ENCODE data around the gene TSHR. TPM values are rescaled to one million over a fixed set of nuclear protein-coding genes. Genes with fewer than 3 reads are reported as not detected.
A peak's percentile ranks its signal among the peaks of the same experiment; 100 is the strongest.

Gene TSHR
- total and polyA plus RNA-seq, 2 of the 4 experiments (the other 2 are of a cell fraction) = not detected

DNA sequence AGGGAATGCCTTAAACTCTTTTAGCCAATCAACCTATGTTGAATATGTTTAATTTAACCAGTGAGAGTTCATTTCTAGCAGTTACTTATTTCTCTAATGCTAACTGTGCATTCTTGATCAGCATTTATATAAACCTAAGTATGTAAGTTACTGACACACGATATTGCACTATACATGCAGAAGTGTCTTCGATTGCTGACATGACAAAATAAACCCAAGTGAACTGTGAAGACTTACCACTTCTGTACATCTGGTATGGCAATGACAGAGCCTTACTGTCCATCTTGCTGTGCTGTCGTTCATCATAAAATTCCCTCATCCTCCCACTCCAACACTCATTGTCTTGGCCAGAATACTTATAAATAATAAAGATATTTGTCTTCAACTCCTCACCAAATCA, 131.8 kb downstream of the TSHR start:
- Histone ChIP-seq H2AFZ (replicated peaks; ENCODE audit: low read length, poor library complexity) (no peak overlapping the region), H3K9ac (ENCODE audit: low read depth, low read length) (no peak overlapping the region), H3K79me1 (ENCODE audit: low read depth in 1 of 2, low read length in 2 of 2) (no peaks in the 10 kb centered on the region), H3K4me1 (ENCODE audit: control insufficient read depth, insufficient read depth, low read length) (no peaks in the 10 kb centered on the region), H3K14ac (replicated peaks; ENCODE audit: low read depth, low read length) (no peak overlapping the region), H3K56ac (ENCODE audit: extremely low read depth, insufficient read depth, low read length) (no peak overlapping the region), H2AK9ac (replicated peaks; ENCODE audit: low read depth, low read length, poor library complexity) (no peak overlapping the region), H2BK5ac (ENCODE audit: low read depth, low read length, poor library complexity, severe bottlenecking) (no peak overlapping the region), H3K18ac (ENCODE audit: low read depth, low read length) (no peak overlapping the region), H3K4me2 (ENCODE audit: low read depth, low read length) (no peak overlapping the region), H3K36me3 (ENCODE audit: control insufficient read depth, insufficient read depth, low read length) (no peaks in the 10 kb centered on the region), H3K9me1 (ENCODE audit: insufficient read depth, low read length) (no peaks in the 10 kb centered on the region), H3K9me3 (ENCODE audit: control insufficient read depth, insufficient read depth, low read length) (no peaks in the 10 kb centered on the region), H4K91ac (ENCODE audit: insufficient read depth, low read depth, low read length) (no peak overlapping the region), H2BK20ac (ENCODE audit: low read depth, low read length) (no peak overlapping the region), H4K5ac (ENCODE audit: low read depth, low read length) (no peak overlapping the region), H3K27ac (ENCODE audit: insufficient read depth, low read length) (no peak overlapping the region), H3K4me3 (ENCODE audit: insufficient read depth, low read depth, low read length) (no peak overlapping the region), H4K8ac (ENCODE audit: low read depth in 2 of 2, low read length in 2 of 2) (no peak overlapping the region), H3K27me3 (ENCODE audit: control insufficient read depth, insufficient read depth, low read length) (no peaks in the 10 kb centered on the region), H2BK120ac (ENCODE audit: low read depth, low read length) (no peak overlapping the region), H2BK15ac (ENCODE audit: low read depth, low read length) (no peak overlapping the region), H4K20me1 (ENCODE audit: insufficient read depth, low read length) (no peaks in the 10 kb centered on the region), H3K4ac (ENCODE audit: low read depth, low read length) (no peak overlapping the region), H3K23ac (ENCODE audit: low read depth, low read length) (no peak overlapping the region), H2AK5ac (ENCODE audit: low read depth, low read length) (no peak overlapping the region)
- intact Hi-C loops (cut with micrococcal nuclease) (no loop called here), dilution Hi-C loops (cut with HindIII; ENCODE audit: low sequenced_read_pairs, unreplicated experiment) (no loop called here), in situ Hi-C loops (cut with MboI; ENCODE audit: low sequenced_read_pairs) (no loop called here)
- ChIA-PET POLR2A (ENCODE audit: unreplicated experiment) (no interaction called here), CTCF (no interaction called here)
- ATAC-seq (ENCODE audit: low read depth) (no peak), DNase-seq (no peak)
- no CpG with 5 or more reads among the region's 3 CpGs for WGBS, 2 experiments (ENCODE audit: extremely low coverage in 2 of 2, insufficient read length in 1 of 2)
- no TSS peak for BruUV-seq (replicated peaks)
- no peak for TF ChIP-seq CHD1 (IDR thresholded peaks at IDR 0.05; ENCODE audit: low read depth, low read length)
- no peak for TF ChIP-seq NFE2L2 (IDR thresholded peaks at IDR 0.05; ENCODE audit: low read depth, low read length)
- TF ChIP-seq MAFK (IDR thresholded peaks at IDR 0.05; ENCODE audit: low read depth, low read length) = peak; percentile 90
- TF ChIP-seq CEBPB (IDR thresholded peaks at IDR 0.05; ENCODE audit: low read depth, low read length) = no peak
